ENCODE measurements around the gene SUGCT.

The SUGCT gene

DNA sequence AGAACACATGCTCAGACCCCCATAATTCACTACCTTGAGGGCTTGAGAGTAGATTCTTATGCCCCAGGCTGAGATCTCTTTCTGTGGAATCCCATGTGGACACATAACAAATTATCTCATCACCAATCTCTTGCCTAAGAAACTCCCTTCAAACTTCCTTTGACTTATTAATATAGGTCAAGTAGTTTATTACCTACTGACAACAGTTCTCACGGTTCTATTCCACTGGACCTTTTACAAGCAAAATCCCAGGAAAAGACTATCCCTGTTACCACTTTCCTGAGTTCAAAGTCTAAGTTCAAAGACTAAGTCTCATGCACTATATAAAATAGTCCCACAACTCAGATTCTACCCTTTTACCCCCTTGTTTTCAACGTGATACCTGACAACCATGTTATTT lies 754.7 kb downstream of the SUGCT start:
- DNase-seq, result no peak

GRCh38 chr7:40890088-40890692 lies 755.4 kb downstream of the SUGCT start:
- DNase-seq, result no peak

GRCh38 chr7:40891232-40891631 lies 756.4 kb downstream of the SUGCT start:
- DNase-seq, result no peak

DNA sequence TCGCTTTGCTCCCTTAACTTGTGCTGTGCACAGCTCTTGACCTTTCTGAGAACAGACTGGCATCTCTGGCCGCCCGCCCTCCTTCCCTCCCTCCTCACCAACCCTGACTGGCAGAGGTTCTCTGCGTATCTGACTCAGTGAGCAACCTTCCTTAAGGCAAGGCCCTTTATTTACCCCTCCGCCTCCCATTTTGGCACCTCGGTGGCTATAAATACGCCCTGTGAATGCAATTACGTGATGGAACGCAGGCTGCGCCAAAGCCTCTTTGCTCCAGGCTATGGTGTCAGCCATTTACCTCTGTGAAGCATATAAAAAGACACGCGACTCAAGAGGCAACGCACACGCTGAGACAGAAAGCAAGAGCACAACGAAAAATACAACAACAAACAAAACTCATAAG lies 764.3 kb downstream of the SUGCT start:
- DNase-seq, result no peak

DNA sequence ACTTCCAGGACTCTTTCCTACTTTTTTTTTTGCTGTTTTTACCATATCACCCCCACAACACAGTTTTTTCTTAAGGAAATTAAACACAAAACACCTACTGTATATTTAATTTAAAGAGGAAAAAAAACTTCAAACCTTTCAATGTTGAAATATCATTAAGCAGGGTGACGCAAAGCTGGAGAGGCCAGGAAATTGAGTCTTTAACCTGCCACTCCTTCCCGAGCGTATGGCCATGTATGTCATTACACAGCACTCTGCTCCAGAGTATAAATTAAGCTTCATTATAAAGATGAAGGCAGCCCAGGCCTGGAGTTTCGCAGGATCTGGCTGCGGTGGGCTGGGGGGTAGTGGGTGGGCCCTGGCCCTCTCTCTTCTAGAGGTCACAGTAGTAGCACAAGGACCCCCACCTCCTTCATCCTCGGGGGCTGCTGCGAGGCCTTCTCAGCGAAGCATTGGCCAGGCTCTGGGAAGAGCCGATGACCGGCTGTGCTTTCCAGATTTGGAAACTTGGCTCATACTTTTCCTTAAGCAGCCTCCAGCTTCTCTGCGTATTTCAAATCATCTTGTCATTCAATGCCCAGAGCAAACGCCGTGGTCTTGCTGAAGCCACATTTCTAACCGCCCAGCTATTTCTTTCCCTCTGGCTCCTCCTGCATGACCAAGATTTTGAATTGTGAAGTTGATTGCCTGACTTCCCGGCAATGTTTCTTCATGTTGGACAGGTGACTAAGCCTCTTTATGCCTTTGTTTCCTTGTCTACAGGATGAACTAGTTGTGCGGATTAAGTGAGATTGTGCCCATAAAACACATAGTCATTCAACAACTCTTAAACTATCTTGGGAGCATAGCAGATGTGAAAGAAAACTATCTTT lies 765.1 kb downstream of the SUGCT start:
- no peak for DNase-seq

- DNase-seq, result no peak
These were observed 769.1 kb downstream of the SUGCT start for GRCh38 chr7:40903872-40904271.

- DNase-seq, result no peak
These were observed 772.5 kb downstream of the SUGCT start for GRCh38 chr7:40907286-40907685.

- DNase-seq, result no peak
These were observed 774.7 kb downstream of the SUGCT start for GRCh38 chr7:40909346-40909980.
